ENCODE data around the gene TRIM6. TPM values are rescaled to one million over a fixed set of nuclear protein-coding genes. Genes with fewer than 3 reads are reported as not detected.

Gene TRIM6
- total RNA-seq, 1 donor from 2014 or later, result 0.64 TPM

GRCh38 chr11:5604896-5605295 is 8.5 kb downstream of the TRIM6 start:
- Mint-ChIP-seq H3K27me3 (ENCODE audit: unreplicated experiment) (peaks cover 2% of the 10 kb centered on the region), H3K27ac (ENCODE audit: unreplicated experiment) (no peak overlapping the region), H3K36me3 (ENCODE audit: unreplicated experiment) (no peaks in the 10 kb centered on the region), H3K4me3 (ENCODE audit: unreplicated experiment) (no peak overlapping the region), H3K4me1 (ENCODE audit: low read depth, unreplicated experiment) (no peaks in the 10 kb centered on the region), H3K9me3 (ENCODE audit: unreplicated experiment) (no peaks in the 10 kb centered on the region)
- no peak for TF ChIP-seq CTCF (IDR thresholded peaks at IDR 0.05; ENCODE audit: partially characterized antibody, unreplicated experiment)
- DNase-seq, result no peak

- Mint-ChIP-seq H3K4me1 (ENCODE audit: low read depth, unreplicated experiment) (no peaks in the 10 kb centered on the region), H3K27ac (ENCODE audit: unreplicated experiment) (no peak overlapping the region), H3K27me3 (ENCODE audit: unreplicated experiment) (peaks cover 2% of the 10 kb centered on the region), H3K9me3 (ENCODE audit: unreplicated experiment) (no peaks in the 10 kb centered on the region), H3K4me3 (ENCODE audit: unreplicated experiment) (no peak overlapping the region), H3K36me3 (ENCODE audit: unreplicated experiment) (no peaks in the 10 kb centered on the region)
- no peak for TF ChIP-seq CTCF (IDR thresholded peaks at IDR 0.05; ENCODE audit: partially characterized antibody, unreplicated experiment)
- DNase-seq, result no peak
Measured at GRCh38 chr11:5605849-5606248, 9.4 kb downstream of the TRIM6 start.

GRCh38 chr11:5608808-5609207 is 12.4 kb downstream of the TRIM6 start:
- TF ChIP-seq CTCF (IDR thresholded peaks at IDR 0.05; ENCODE audit: partially characterized antibody, unreplicated experiment), result no peak
- Mint-ChIP-seq H3K9me3 (ENCODE audit: unreplicated experiment) (no peaks in the 10 kb centered on the region), H3K27me3 (ENCODE audit: unreplicated experiment) (peaks cover under 1% of the 10 kb centered on the region), H3K36me3 (ENCODE audit: unreplicated experiment) (no peaks in the 10 kb centered on the region), H3K4me3 (ENCODE audit: unreplicated experiment) (no peak overlapping the region), H3K27ac (ENCODE audit: unreplicated experiment) (no peak overlapping the region), H3K4me1 (ENCODE audit: low read depth, unreplicated experiment) (no peaks in the 10 kb centered on the region)
- no peak for DNase-seq

- Mint-ChIP-seq H3K27ac (ENCODE audit: unreplicated experiment) (no peak overlapping the region), H3K4me3 (ENCODE audit: unreplicated experiment) (no peak overlapping the region), H3K36me3 (ENCODE audit: unreplicated experiment) (no peaks in the 10 kb centered on the region), H3K9me3 (ENCODE audit: unreplicated experiment) (no peaks in the 10 kb centered on the region), H3K27me3 (ENCODE audit: unreplicated experiment) (no peaks in the 10 kb centered on the region), H3K4me1 (ENCODE audit: low read depth, unreplicated experiment) (no peaks in the 10 kb centered on the region)
- no peak for DNase-seq
- TF ChIP-seq CTCF (IDR thresholded peaks at IDR 0.05; ENCODE audit: partially characterized antibody, unreplicated experiment), result no peak
Measured at GRCh38 chr11:5610446-5610845, 14.0 kb downstream of the TRIM6 start.

GRCh38 chr11:5611627-5612026 is 15.2 kb downstream of the TRIM6 start:
- TF ChIP-seq CTCF (IDR thresholded peaks at IDR 0.05; ENCODE audit: partially characterized antibody, unreplicated experiment), result no peak
- H3K27me3 Mint-ChIP-seq (ENCODE audit: unreplicated experiment), result no peaks in the 10 kb centered on the region
- H3K27ac Mint-ChIP-seq (ENCODE audit: unreplicated experiment), result no peak overlapping the region
- DNase-seq, result no peak
- H3K4me3 Mint-ChIP-seq (ENCODE audit: unreplicated experiment), result no peak overlapping the region
- H3K4me1 Mint-ChIP-seq (ENCODE audit: low read depth, unreplicated experiment), result no peaks in the 10 kb centered on the region
- H3K36me3 Mint-ChIP-seq (ENCODE audit: unreplicated experiment), result no peaks in the 10 kb centered on the region
- H3K9me3 Mint-ChIP-seq (ENCODE audit: unreplicated experiment), result no peaks in the 10 kb centered on the region

Data from glutamatergic neuron (in vitro differentiated cells).